Measurements from ENCODE around the gene IQGAP3. TPM values are rescaled to one million over a fixed set of nuclear protein-coding genes. Genes with fewer than 3 reads are reported as not detected.
A peak's percentile ranks its signal among the peaks of the same experiment; 100 is the strongest.

Gene IQGAP3
- total RNA-seq, 2 donors from 2014 or later: 3.4 to 6.4 TPM

DNA sequence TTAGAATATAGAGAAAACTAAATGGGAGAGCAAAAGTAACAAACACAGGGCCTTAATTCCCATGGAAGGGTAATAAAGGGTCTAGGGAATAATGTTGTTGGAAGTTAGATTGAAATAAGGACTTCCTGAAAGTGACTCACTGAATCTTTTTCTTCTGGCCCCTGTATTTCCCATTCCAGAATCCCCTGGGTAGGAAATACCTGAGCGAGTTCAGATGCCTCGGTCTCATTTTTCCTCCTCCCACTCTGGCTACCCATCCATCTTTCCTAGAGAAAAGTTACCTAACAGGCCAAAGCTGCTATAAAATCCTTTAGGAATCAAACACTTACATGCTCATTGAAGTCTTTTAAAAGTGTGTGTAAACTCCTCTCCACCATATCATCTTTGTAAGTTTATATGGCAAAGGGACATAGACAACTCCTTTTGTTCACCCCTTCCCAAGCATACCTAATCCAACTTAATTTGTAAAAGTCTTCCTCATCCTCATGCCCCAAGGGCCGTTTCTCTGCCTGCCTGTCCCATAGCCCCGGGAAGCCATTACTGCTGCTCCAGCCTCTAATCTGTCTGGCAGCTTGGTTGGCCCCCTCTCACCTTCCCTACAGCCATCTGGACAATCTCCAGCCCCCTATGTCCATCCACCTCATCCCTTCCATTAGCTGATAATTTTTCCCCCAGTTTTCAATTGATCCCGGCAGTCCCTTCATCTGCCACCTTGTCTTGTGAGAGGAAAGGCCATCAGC lies 68.5 kb downstream of the IQGAP3 start:
- no peak for DNase-seq (ENCODE audit: low spot score)
- Mint-ChIP-seq H3K27me3 (no peaks in the 10 kb centered on the region), H3K9me3 (no peaks in the 10 kb centered on the region), H3K4me3 (peak overlapping the region; percentile 76), H3K4me1 (ENCODE audit: low read depth in 2 of 2) (peaks cover 55 to 60% of the 10 kb centered on the region in 2 donors), H3K36me3 (no peaks in the 10 kb centered on the region), H3K27ac (peak overlapping the region; percentile 97)
- ATAC-seq: no peak

GRCh38 chr1:156502894-156503697 lies 69.3 kb downstream of the IQGAP3 start:
- H3K4me1 Mint-ChIP-seq (ENCODE audit: low read depth in 2 of 2): peaks cover 54 to 60% of the 10 kb centered on the region in 2 donors
- peak overlapping the region; percentile 76 for H3K4me3 Mint-ChIP-seq
- H3K27me3 Mint-ChIP-seq: no peaks in the 10 kb centered on the region
- H3K27ac Mint-ChIP-seq: peak overlapping the region; percentile 97
- DNase-seq (ENCODE audit: low spot score): no peak
- no peaks in the 10 kb centered on the region for H3K36me3 Mint-ChIP-seq
- H3K9me3 Mint-ChIP-seq: no peaks in the 10 kb centered on the region
- ATAC-seq: no peak

DNA sequence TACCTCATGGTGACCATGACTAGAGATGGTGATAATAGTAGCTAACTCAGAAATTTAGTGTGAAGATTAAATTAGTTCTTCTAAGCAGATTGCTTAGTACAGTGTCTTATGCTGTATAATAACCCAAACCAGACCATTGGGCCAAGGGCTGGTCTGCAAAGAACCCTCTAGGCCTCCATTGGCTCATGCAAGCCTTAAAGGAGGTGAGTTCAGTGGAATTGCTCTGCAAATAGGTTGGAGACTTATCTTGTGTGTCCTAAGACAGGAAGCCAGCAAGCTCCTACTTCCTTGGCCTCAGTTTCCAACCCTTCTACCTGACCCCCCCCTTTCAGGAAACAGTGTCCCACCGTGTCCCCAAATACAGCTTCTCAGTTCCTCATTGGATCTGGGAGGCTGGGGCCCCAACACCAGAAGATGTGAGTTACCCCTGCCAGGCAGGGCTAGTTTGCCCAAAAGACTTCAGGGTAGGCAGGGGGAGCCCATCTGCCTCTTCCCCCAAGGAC lies 69.9 kb downstream of the IQGAP3 start:
- ATAC-seq: no peak
- Mint-ChIP-seq H3K4me1 (ENCODE audit: low read depth in 2 of 2) (peaks cover 55 to 62% of the 10 kb centered on the region in 2 donors), H3K27ac (peak overlapping the region; percentile 97), H3K36me3 (no peaks in the 10 kb centered on the region), H3K4me3 (peak overlapping the region; percentile 76), H3K9me3 (no peaks in the 10 kb centered on the region), H3K27me3 (no peaks in the 10 kb centered on the region)
- no peak for DNase-seq (ENCODE audit: low spot score)

DNA sequence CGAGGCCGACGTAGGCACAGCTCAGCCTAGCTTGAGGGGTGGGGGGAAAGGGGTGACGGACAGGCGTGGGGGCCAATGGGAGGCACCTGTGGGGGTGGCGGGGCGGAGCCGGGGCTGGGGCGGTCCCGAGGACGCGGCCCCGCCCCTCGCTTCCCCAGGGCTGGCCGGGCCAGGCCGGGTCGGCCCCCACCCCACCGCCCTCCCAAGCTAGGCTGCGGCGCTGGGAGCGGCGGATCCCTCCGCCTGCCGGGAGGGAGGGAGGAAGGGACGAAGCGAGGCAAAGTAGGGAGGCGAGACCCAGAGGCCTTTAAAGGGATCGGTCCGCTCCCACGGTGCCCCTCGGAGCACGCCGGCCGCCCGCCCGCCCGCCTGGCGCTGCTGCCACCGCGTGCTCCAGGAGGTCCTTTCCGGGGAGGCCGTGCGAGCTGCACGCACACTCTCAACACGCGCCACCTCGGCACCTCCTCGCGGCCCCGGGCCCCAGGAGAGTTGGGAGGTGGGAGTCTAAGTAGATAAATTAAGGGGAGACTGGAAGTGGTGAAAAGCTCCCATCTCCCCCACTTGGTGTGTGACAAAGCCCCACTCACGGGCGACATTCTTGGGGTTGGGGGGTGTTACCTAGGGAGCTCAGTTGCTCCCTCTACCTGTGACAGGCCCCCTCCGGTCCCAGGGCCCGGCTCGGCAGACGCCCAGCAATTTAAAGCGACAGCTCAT lies 71.4 kb downstream of the IQGAP3 start:
- Mint-ChIP-seq H3K27ac (peak overlapping the region; percentile 97), H3K27me3 (no peaks in the 10 kb centered on the region)
- peak; percentile 92 for DNase-seq (ENCODE audit: low spot score)

DNA sequence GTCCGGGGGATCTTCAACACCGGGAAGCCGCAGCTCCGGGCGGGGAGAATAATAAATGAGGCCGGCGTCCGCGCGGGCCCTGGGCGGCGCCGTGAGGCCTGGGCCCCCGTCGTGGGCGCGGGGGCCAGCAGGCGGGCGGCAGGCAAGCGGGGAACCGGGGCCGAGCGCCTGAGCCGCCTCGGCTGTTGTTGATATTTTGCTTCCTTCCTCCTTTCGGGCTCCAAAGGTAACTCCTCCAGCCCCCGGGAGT lies 71.9 kb downstream of the IQGAP3 start, which contains the start of gene MEF2D:
MEF2D (minus strand) TSS at position 233 of the 250 bp plus-strand sequence. CDS start 17,483 bp downstream, outside the sequence.
- Mint-ChIP-seq H3K36me3 (no peaks in the 10 kb centered on the region), H3K4me1 (ENCODE audit: low read depth in 2 of 2) (peaks cover 65 to 70% of the 10 kb centered on the region in 2 donors), H3K9me3 (no peaks in the 10 kb centered on the region), H3K4me3 (peak within 1 kb of the TSS; percentile 86), H3K27me3 (no peaks in the 10 kb centered on the region), H3K27ac (peak within 1 kb of the TSS; percentile 97)
- no peak for ATAC-seq
- no peak for DNase-seq (ENCODE audit: low spot score)

More for the DNA sequence above, 71.4 kb downstream of the IQGAP3 start:
- peak; percentile 86 to 90 for ATAC-seq
- Mint-ChIP-seq H3K9me3 (no peaks in the 10 kb centered on the region), H3K4me1 (ENCODE audit: low read depth in 2 of 2) (peaks cover 66 to 69% of the 10 kb centered on the region in 2 donors), H3K4me3 (peak overlapping the region; percentile 86), H3K36me3 (no peaks in the 10 kb centered on the region)

GRCh38 chr1:156499842-156500542 lies 72.4 kb downstream of the IQGAP3 start:
- DNase-seq (ENCODE audit: low spot score) (peak; percentile 73), ATAC-seq (peak in 1 of 2 donors; percentile 1)
- H3K27ac Mint-ChIP-seq: peak overlapping the region; percentile 97
- H3K4me1 Mint-ChIP-seq (ENCODE audit: low read depth in 2 of 2): peaks cover 63 to 70% of the 10 kb centered on the region in 2 donors
- no peaks in the 10 kb centered on the region for H3K27me3 Mint-ChIP-seq
- H3K9me3 Mint-ChIP-seq: no peaks in the 10 kb centered on the region
- no peaks in the 10 kb centered on the region for H3K36me3 Mint-ChIP-seq
- H3K4me3 Mint-ChIP-seq: peak overlapping the region; percentile 86

DNA sequence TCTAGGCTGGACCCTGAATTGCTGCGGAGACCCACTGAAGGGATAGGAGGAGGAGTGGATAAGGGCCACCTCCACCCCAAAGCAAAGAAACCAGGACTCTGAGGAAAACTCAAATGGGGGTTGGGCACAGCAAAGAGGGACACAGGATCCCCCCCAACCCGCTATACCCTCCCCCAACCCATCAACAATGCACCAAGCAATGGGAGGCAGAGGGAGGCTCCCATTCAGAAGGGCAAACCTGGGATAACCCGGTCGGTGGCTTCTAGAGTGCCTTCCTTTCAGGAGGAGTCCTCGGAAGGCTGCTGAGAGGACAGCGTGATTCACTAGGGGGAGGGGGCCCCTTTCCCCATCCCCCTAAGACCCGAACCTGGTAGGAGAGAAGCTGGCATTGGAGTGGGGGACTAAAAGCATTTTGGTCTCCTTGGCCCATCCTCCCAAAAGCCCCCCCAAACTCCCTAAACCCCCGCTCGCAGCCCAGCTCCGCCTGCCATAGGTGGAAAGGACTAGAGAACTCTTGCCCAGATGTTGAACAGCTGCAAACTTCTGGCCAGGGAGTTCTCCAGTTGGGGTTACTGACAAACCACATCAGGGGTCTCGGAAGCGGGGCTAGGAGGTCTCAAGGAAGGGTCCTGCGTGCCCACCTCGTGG lies 73.0 kb downstream of the IQGAP3 start:
- ATAC-seq (no peak), DNase-seq (ENCODE audit: low spot score) (no peak)
- H3K27me3 Mint-ChIP-seq: no peaks in the 10 kb centered on the region
- H3K27ac Mint-ChIP-seq: peak overlapping the region; percentile 97
- H3K4me1 Mint-ChIP-seq (ENCODE audit: low read depth in 2 of 2): peaks cover 61 to 67% of the 10 kb centered on the region in 2 donors
- H3K36me3 Mint-ChIP-seq: no peaks in the 10 kb centered on the region
- H3K9me3 Mint-ChIP-seq: no peaks in the 10 kb centered on the region
- peak overlapping the region; percentile 86 for H3K4me3 Mint-ChIP-seq

GRCh38 chr1:156498432-156499193 lies 73.8 kb downstream of the IQGAP3 start:
- Mint-ChIP-seq H3K9me3 (no peaks in the 10 kb centered on the region), H3K4me3 (peak overlapping the region; percentile 86), H3K4me1 (ENCODE audit: low read depth in 2 of 2) (peaks cover 60 to 61% of the 10 kb centered on the region in 2 donors), H3K36me3 (no peaks in the 10 kb centered on the region), H3K27ac (peak overlapping the region; percentile 97), H3K27me3 (no peaks in the 10 kb centered on the region)
- DNase-seq (ENCODE audit: low spot score) (no peak), ATAC-seq (no peak)

DNA sequence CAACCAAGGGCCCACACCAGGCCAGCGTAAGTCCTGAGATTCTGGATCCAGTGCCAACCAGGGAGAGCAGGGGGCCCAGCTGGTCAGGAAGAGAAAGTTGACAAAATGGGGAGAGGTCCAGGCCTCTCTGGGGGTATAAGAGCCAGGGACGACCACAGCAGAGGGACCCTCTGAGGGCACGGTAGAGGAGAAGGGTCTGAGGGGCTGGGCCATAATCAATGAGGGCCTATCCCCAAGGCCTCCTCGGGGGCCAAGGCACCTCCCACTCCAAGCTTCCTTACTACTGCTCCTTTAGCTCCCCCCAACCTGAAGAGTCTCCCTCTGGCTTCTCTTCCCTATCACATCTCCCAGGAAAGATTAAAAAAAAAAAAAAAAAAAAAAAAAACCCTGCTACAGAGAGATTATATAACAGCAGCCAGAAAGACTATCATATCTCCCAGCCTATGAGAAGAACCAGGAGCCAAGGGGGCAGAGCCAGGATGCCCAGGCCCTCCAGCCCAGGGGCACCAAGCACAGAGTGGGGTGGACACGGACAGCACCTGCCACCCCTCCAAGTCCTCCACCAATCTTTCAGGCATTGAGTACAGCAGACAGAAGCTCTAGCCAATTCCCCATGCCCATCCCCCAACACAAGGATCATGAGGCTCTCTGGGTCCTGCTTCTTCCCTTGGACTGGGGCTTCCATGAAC lies 74.5 kb downstream of the IQGAP3 start:
- ATAC-seq: no peak

DNA sequence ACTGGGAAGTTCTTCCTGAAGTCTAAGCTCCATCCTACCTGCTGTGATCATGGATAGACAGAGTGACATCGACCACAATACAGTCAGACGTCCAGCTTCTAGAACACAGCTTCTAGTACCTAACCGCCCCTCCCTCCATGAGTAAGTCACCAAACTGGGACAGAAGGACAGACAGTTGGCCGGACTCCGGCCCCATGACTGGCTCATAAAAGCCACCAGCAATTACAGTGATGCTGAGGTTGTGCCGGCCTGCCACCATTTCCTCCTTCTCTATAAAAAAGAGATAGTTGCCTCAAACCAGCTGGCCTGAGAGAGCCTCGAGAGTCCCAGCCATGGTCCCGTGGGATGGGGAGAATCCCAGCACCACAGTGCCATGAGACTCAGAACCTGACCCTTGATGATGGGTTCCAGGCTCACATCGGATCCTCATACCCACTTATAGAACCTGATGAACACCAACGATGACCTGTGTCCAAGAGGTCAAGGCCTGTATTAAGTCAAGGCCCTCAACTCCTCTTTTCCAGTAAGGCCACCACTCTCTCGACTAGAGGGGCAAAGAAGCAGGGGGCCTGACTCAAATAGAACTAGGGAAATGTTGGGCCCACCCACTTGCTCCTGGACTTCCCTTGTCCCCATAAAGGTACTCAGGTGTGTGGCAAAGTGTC lies 75.2 kb downstream of the IQGAP3 start:
- ATAC-seq: no peak
- Mint-ChIP-seq H3K27ac (peak overlapping the region; percentile 97), H3K9me3 (no peaks in the 10 kb centered on the region), H3K4me3 (peak overlapping the region; percentile 86), H3K36me3 (no peaks in the 10 kb centered on the region), H3K4me1 (ENCODE audit: low read depth in 2 of 2) (peaks cover 56 to 58% of the 10 kb centered on the region in 2 donors), H3K27me3 (no peaks in the 10 kb centered on the region)
- DNase-seq (ENCODE audit: low spot score): no peak

More for the DNA sequence above, 74.5 kb downstream of the IQGAP3 start:
- Mint-ChIP-seq H3K36me3 (no peaks in the 10 kb centered on the region), H3K9me3 (no peaks in the 10 kb centered on the region), H3K4me1 (ENCODE audit: low read depth in 2 of 2) (peaks cover 56 to 58% of the 10 kb centered on the region in 2 donors), H3K27ac (peak overlapping the region; percentile 97), H3K27me3 (no peaks in the 10 kb centered on the region), H3K4me3 (peak overlapping the region; percentile 86)
- DNase-seq (ENCODE audit: low spot score): no peak

DNA sequence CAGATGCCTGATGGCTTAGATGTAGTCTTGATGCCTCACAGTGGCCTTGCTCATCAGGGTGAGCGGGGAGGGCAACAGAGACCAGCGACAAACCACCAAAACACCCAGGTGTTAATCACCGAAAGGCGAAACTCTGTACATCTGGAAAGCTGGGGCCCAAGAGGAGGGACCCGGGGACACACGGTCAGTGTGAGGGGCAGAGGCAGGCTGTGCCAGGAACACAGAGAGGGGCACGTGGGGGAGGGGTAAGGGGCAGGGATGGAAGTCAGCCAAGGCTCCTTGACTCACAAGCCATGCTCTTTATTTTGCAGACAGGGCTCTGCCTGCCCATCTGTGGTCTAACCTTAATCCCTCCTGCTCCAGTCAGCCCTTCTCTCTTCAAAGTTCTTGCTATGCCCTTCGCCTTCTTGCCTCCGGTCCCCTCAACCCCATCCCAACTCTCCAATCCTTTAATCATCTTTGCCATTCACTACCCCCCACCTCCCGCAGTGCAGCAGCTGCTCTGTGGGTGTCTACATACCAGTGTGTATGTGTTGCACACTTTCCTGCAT lies 76.1 kb downstream of the IQGAP3 start:
- Mint-ChIP-seq H3K27ac (peak overlapping the region; percentile 97), H3K4me3 (peak overlapping the region; percentile 86), H3K9me3 (no peaks in the 10 kb centered on the region), H3K36me3 (no peaks in the 10 kb centered on the region), H3K27me3 (no peaks in the 10 kb centered on the region), H3K4me1 (ENCODE audit: low read depth in 2 of 2) (peaks cover 61 to 65% of the 10 kb centered on the region in 2 donors)
- no peak for DNase-seq (ENCODE audit: low spot score)
- no peak for ATAC-seq
